GM18505 (cell line): ENCODE data around the gene ZNF580.
A peak's percentile ranks its signal among the peaks of the same experiment; 100 is the strongest.

Experiments used
- ATAC-seq: cut with Tn5 transposase; IDR thresholded peaks from one replicate; pipeline ENCODE4 v1.9.1; 2021; ENCODE audit not compliant: unreplicated experiment
- POLR2A ChIP-seq: IDR thresholded peaks from 4 replicates; pipeline ENCODE4 v1.6.1; 2011; ENCODE audit warnings: borderline replicate concordance; ENCODE audit not compliant: insufficient read depth, insufficient read length; ENCODE audit errors: extremely low read depth

The ZNF580 gene

DNA sequence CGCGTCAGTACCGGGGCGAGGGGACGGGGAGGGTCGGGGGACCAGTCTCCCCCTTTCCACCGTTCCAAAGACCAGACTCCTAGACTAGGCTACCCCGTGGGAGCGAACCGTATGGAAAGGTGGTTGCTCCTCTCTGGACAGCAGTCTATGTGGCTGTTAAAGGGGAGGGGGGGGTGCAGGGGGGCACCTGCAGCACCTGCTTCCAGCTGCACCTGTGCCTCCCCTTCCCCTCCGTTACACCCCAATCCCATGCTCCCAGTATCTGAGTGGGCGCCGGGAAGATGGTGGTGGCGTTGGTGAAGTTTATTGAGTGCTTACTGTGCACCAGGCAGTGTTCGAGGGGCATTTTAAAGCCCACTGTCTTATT lies 40.2 kb upstream of the ZNF580 start:
- TF ChIP-seq POLR2A, result peak; percentile 29
- ATAC-seq, result no peak

GRCh38 chr19:55601084-55601483 lies 39.7 kb upstream of the ZNF580 start:
- ATAC-seq, result no peak
- TF ChIP-seq POLR2A, result no peak

DNA sequence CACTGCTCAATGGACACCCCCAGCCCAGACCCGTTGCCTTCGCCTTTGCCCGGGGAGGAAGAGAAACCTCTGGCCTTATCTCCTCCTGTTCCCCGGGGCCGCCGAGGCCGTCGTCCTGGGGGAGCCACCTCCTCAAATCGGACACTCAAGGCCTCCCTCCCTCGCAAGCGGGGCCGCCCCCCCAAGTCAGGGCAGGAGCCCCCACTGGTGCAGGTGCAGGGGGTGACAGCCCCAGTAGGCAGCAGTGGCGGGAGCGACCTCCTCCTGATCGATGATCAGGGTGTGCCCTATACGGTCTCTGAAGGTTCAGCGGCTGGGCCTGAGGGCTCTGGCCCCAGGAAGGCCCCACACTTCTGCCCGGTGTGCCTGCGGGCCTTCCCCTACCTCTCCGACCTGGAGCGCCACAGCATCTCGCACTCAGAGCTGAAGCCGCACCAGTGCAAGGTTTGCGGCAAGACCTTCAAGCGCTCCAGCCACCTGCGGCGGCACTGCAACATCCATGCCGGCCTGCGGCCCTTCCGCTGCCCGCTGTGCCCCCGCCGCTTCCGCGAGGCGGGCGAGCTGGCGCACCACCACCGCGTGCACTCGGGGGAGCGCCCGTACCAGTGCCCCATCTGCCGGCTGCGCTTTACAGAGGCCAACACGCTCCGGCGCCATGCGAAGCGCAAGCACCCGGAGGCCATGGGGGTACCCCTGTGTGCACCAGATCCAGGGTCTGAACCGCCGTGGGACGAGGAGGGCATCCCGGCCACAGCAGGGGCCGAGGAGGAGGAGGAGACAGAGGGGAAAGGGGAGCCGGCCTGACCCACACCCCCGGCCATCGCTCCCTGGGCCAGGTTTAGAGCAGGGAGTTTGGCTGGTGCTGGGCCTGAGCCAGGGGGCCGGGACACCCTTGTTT lies 38.4 kb upstream of the ZNF580 start:
- TF ChIP-seq POLR2A, result no peak
- no peak for ATAC-seq

DNA sequence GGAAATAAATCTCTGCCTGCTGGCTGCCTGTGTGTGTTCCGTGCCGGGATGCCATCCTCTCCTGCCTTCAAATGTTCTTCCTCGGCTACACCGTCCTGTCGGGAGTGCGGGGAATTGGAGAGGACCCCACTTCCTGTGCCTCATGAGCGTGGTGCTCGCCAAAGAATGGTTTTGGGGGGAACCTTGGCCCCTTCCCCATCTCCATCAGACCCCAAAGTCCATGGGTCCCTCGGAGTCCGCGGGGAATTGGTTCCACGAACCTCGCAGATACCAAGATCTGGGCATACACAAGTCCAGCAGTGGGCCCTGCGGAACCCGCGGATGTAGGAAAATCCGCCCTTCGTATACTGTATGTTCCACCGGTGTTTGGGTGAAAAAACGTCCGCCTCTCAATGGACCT lies 37.7 kb upstream of the ZNF580 start:
- TF ChIP-seq POLR2A, result no peak
- ATAC-seq, result no peak

DNA sequence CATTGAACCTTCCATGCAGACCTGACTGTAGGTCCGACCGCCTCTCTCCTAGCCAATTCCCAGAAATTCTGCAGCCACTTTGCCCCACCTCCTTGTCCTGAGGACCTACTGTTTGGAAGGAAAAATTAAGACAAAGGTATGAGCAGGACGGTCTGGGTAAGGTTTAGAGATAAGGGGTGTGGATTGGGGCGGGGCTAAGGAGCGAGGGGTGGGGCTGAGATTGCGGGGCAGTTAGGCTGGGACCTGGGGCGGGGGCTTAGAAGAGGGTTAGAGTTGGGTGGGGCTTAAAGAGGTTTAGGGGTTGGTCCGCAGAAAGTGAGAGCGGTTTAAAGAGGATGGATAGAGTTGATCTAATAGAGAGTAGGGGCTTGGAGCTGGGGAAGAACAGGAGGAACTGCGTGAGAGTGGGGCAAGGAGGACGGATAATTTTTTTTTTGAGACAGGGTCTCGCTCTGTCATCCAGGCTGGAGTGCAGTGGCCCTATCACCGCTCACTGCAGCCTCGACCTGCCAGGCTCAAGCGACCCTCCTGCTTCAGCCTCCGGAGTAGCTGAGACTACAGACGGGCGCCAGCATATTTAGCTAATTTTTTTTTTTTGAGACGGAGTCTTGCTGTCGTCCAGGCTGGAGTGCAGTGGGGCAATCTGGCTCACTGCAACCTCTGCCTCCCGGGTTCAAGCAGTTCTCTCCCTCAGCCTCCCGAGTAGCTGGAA lies 37.1 kb upstream of the ZNF580 start:
- TF ChIP-seq POLR2A, result no peak

DNA sequence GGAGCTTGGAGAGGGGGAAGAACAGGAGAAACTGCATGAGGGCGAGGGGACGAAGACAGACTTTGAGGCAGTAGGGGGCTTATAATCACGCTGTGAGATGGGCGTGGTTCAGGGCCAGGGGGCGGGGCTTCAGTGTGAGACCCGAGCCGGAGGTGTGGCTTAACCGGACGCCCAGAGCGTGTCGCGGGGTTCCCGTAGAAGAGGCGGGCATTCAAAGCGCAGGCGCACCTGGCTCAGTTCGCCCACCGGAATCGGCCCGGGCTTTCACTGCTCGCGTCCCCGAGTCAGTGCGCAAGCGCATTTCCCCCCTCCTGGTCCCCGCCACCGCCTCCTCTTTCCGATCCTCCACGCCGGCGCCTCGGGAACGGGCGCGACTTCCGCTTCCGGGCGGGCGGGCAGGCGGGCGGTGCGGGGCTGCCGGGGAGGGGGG lies 35.6 kb upstream of the ZNF580 start:
- peak; percentile 67 for ATAC-seq
- peak; percentile 14 for TF ChIP-seq POLR2A

More for the DNA sequence above, 37.1 kb upstream of the ZNF580 start:
- no peak for ATAC-seq

DNA sequence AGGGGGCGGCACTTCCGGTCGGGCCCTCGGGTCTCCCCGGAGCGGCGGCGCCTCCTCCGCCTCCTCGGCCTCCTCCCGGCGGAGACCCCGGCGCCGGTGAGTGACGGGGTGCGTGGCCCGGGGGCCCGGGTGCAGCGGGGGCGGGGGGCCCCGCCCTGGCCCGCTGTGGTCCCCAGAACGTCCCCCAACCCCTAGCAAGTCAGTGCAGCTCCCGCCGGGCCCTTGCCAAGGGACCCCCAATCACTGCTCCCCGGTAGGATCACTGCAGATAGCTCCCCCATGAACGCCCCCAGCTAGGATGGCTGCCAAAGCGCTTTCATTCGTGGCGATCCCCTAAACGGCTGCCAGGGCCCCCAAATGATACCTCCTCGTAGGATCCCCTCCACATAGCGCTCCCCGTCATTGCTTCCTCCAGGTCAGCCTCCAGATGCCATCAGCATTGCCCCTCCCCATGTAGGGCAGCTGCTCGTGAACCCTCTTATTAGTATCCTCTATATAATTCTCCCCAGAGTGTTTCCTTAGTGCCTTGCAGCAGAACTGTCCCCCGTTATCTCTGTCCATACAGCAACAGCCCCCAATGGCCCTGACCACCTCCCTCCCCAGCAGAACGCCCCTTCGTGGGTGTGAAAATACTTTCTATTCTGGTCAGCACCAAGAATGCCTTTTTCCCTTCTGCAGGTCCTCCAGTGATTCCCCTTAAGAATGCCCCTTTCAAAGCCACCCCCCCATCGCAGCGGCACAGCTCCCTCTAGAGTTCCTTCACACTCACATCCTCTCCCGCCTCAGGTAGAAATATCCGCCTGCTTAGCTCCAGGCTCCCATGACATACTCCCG lies 34.9 kb upstream of the ZNF580 start, which contains the start of gene ZNF865:
Gene ZNF865, plus strand, starts transcription at position 11 of the 834 bp plus-strand sequence. CDS start 7,972 bp downstream, outside the sequence.
- TF ChIP-seq POLR2A, result peak; percentile 53
- peak; percentile 32 for ATAC-seq

GRCh38 chr19:55606471-55606787 lies 34.4 kb upstream of the ZNF580 start:
- no peak for TF ChIP-seq POLR2A
- no peak for ATAC-seq

DNA sequence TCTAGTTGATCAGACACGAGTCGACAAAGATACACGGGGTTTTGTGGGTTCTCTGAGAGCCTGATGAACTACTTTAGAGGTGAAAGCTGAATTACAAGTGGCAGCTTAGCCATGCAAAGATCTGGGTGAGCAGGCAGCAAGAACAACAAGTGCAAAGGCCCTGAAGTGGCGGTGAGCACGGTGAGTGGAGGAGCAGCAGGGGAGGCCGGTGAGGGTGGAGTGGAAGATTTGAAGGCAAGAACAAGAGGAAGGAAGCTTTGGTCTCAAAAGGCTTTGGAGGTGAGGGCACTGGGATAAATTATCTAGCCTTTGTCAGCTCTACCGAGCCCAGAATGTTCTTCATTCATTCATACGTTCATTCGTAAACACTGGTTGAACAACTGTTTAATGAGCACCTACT lies 34.0 kb upstream of the ZNF580 start:
- no peak for TF ChIP-seq POLR2A
- ATAC-seq, result no peak

DNA sequence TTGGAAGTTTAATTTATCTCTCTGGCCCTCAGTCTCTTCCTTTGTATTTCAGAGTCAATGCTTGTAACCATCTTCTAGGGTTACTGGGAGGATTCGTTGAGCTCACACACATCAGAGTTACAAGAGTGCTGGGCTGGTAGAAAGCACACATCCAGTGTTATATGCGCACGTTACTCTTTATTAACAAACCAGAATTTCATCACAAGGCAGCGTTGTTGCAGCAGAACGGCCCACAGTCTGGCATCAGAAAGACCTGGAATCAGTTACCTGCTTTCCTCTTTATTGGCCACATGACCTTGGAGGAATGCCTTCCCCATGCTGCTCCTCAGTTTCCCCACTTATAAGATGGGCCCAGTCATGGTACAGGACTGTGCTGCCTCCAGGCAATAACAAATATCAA lies 31.5 kb upstream of the ZNF580 start:
- ATAC-seq, result no peak
- no peak for TF ChIP-seq POLR2A

- no peak for ATAC-seq
- no peak for TF ChIP-seq POLR2A
Observed at GRCh38 chr19:55611300-55611982, 29.4 kb upstream of the ZNF580 start.

- ATAC-seq, result no peak
- no peak for TF ChIP-seq POLR2A
Observed at GRCh38 chr19:55611983-55612645, 28.7 kb upstream of the ZNF580 start.
